Ishikawa (cell line): ENCODE measurements around the gene SERINC5.

Experiments used
- CEBPB ChIP-seq: IDR thresholded peaks from 2 replicates; pipeline ENCODE4 v1.6.1; 2012
- CREB1 ChIP-seq: IDR thresholded peaks from 2 replicates; pipeline ENCODE4 v1.6.1; 2012; ENCODE audit warnings: low read depth
- EGR1 ChIP-seq: IDR thresholded peaks from 2 replicates; pipeline ENCODE4 v1.6.1; 2012
- EP300 ChIP-seq: IDR thresholded peaks from 2 replicates; pipeline ENCODE4 v1.6.1; 2012; ENCODE audit warnings: borderline replicate concordance
- FOXM1 ChIP-seq: IDR thresholded peaks from 2 replicates; pipeline ENCODE4 v1.6.1; 2012; ENCODE audit warnings: low read depth, borderline replicate concordance
- MAX ChIP-seq: IDR thresholded peaks from 2 replicates; pipeline ENCODE4 v1.6.1; 2012
- RAD21 ChIP-seq: IDR thresholded peaks from 2 replicates; pipeline ENCODE4 v1.6.1; 2012; ENCODE audit warnings: low read depth
- REST ChIP-seq: IDR thresholded peaks from 2 replicates; pipeline ENCODE4 v1.6.1; 2012; ENCODE audit warnings: low read depth, mild to moderate bottlenecking
- TAF1 ChIP-seq: IDR thresholded peaks from 2 replicates; pipeline ENCODE4 v1.6.1; 2012; ENCODE audit warnings: low read depth, mild to moderate bottlenecking
- USF1 ChIP-seq: IDR thresholded peaks from 2 replicates; pipeline ENCODE4 v1.6.1; 2012
- YY1 ChIP-seq: IDR thresholded peaks from 2 replicates; pipeline ENCODE4 v1.6.1; 2012; ENCODE audit warnings: low read depth
- ZBTB7A ChIP-seq: IDR thresholded peaks from 2 replicates; pipeline ENCODE4 v1.6.1; 2012; ENCODE audit warnings: low read depth

- TF ChIP-seq ZBTB7A, result no peak
- TF ChIP-seq RAD21, result no peak
- no peak for TF ChIP-seq REST
- TF ChIP-seq CEBPB, result no peak
- no peak for TF ChIP-seq YY1
- no peak for TF ChIP-seq FOXM1
- no peak for TF ChIP-seq CREB1
- TF ChIP-seq MAX, result no peak
- no peak for TF ChIP-seq USF1
- TF ChIP-seq EP300, result no peak
- no peak for TF ChIP-seq EGR1
- no peak for TF ChIP-seq TAF1
Measured at GRCh38 chr5:80194468-80194867, 61.4 kb downstream of the SERINC5 start.
